K562 (cell line): Measurements from ENCODE around the gene SCAMP1. TPM values are rescaled to one million over a fixed set of nuclear protein-coding genes. Genes with fewer than 3 reads are reported as not detected.

Source experiments
- BRCA1 ChIP-seq, 2 experiments: fragments of 450-650 bp in 1 of 2; sonication (generic) in 1 of 2; formaldehyde crosslinking in 1 of 2; IDR thresholded peaks; 2 replicates each; pipeline versions ENCODE4 v1.5.0 to v1.6.1; 2017 to 2020; ENCODE audit warnings: mild to moderate bottlenecking in 1 of 2, missing genetic modification reagents in 1 of 2
- BRD9 ChIP-seq: fragments of 450-650 bp; IDR thresholded peaks from 2 replicates; pipeline ENCODE4 v1.6.1; 2018; ENCODE audit warnings: low read depth; ENCODE audit not compliant: partially characterized antibody
- ETV1 ChIP-seq: fragments of 450-650 bp; conservative IDR thresholded peaks from 2 replicates; pipeline ENCODE4 v1.6.1; 2016; ENCODE audit warnings: missing genetic modification characterization, control low read depth, low read depth, missing compliant biosample characterization
- FOXJ3 ChIP-seq: sonication (generic); formaldehyde crosslinking; IDR thresholded peaks from 2 replicates; pipeline ENCODE4 v1.4.0; 2020; ENCODE audit warnings: mild to moderate bottlenecking, missing genetic modification reagents
- FOXK1 ChIP-seq: sonication (generic); formaldehyde crosslinking; IDR thresholded peaks from 2 replicates; pipeline ENCODE4 v1.8.0; 2022; ENCODE audit warnings: missing genetic modification reagents, mild to moderate bottlenecking, borderline replicate concordance
- GTF2F1 ChIP-seq: IDR thresholded peaks from 2 replicates; pipeline ENCODE4 v1.6.1; 2011; ENCODE audit warnings: low read depth, low read length, improper control_type of control experiment
- IRF2 ChIP-seq: sonication (generic); formaldehyde crosslinking; IDR thresholded peaks from 2 replicates; pipeline ENCODE4 v1.8.1; 2022; ENCODE audit warnings: mild to moderate bottlenecking, missing genetic modification reagents
- KLF13 ChIP-seq: fragments of 450-650 bp; IDR thresholded peaks from 2 replicates; pipeline ENCODE4 v1.6.1; 2016; ENCODE audit warnings: missing genetic modification characterization, low read depth, mild to moderate bottlenecking, missing compliant biosample characterization, moderate library complexity, borderline replicate concordance
- L3MBTL2 ChIP-seq: fragments of 450-650 bp; IDR thresholded peaks from 2 replicates; pipeline ENCODE4 v1.6.1; 2016; ENCODE audit warnings: mild to moderate bottlenecking, moderate library complexity
- NRF1 ChIP-seq, 2 experiments: fragments of 450-650 bp; IDR thresholded peaks in 1 of 2; conservative IDR thresholded peaks in 1 of 2; 2 replicates each; pipeline ENCODE4 v1.6.1; 2014; ENCODE audit warnings: mild to moderate bottlenecking in 2 of 2
- POLR3A ChIP-seq: IDR thresholded peaks from 2 replicates; pipeline ENCODE4 v1.6.1; 2011; ENCODE audit warnings: borderline replicate concordance, mild to moderate bottlenecking, moderate library complexity; ENCODE audit not compliant: insufficient read length, insufficient read depth; ENCODE audit errors: extremely low read depth
- RAD21 ChIP-seq, 2 experiments: fragments of 250-450 bp in 1 of 2; fragments of 450-650 bp in 1 of 2; sonication (Bioruptor Pico) in 1 of 2; formaldehyde crosslinking in 1 of 2; IDR thresholded peaks in 1 of 2; conservative IDR thresholded peaks in 1 of 2; 2 replicates each; pipeline versions ENCODE4 v1.4.0 to v1.8.0; 2020 to 2022; ENCODE audit warnings: mild to moderate bottlenecking in 2 of 2, moderate library complexity in 1 of 2
- RBM39 ChIP-seq: fragments of 200-400 bp; formaldehyde crosslinking; optimal IDR thresholded peaks from 2 replicates; pipeline ENCODE3; 2018; ENCODE audit warnings: low read depth, low read length
- SP2 ChIP-seq: IDR thresholded peaks from 2 replicates; pipeline ENCODE4 v1.6.1; 2011; ENCODE audit warnings: mild to moderate bottlenecking, low read depth, low read length, moderate library complexity; ENCODE audit not compliant: poor library complexity, severe bottlenecking; ENCODE audit errors: extremely low read depth
- XRCC3 ChIP-seq: fragments of 450-650 bp; IDR thresholded peaks from 2 replicates; pipeline ENCODE4 v1.6.1; 2017; ENCODE audit warnings: mild to moderate bottlenecking, moderate library complexity
- ZBTB8A ChIP-seq: fragments of 450-650 bp; IDR thresholded peaks from 2 replicates; pipeline ENCODE4 v1.6.1; 2018; ENCODE audit warnings: mild to moderate bottlenecking, moderate library complexity; ENCODE audit not compliant: partially characterized antibody
- ZNF444 ChIP-seq: fragments of 250-450 bp; sonication (Bioruptor Pico); IDR thresholded peaks from 2 replicates; pipeline ENCODE4 v1.4.0; 2020; ENCODE audit warnings: mild to moderate bottlenecking, moderate library complexity
- ZNF778 ChIP-seq: fragments of 450-650 bp; formaldehyde crosslinking; IDR thresholded peaks from 2 replicates; pipeline ENCODE4 v1.4.0; 2020; ENCODE audit warnings: mild to moderate bottlenecking, moderate library complexity
- polyA plus RNA-seq, 8 experiments: library from polyadenylated mRNA; depleted of rRNA in 4 of 8; stranded (reverse) in 5 of 8; unstranded in 3 of 8; fragments of >200 nt; fragmentation: Nextera tagmentation in 2 of 8; fragmentation: Illumina TruSeq in 1 of 8; extraction: Ambion mirVana in 2 of 8; extraction: Trizol in 1 of 8; gene quantifications; 2 replicates each; pipeline versions ENCODE4 v1.2.1 to v1.2.3, GENCODE V29; 2011 to 2014; ENCODE audit warnings: inconsistent platforms in 1 of 8, missing spikeins in 1 of 8
- total RNA-seq, 7 experiments: library from RNA; depleted of rRNA in 6 of 7; stranded (reverse); fragments of >200 nt in 6 of 7; fragmentation: Illumina TruSeq in 2 of 7; extraction: Trizol in 2 of 7; gene quantifications; 2 replicates each; pipeline versions ENCODE4 v1.2.1 to v1.2.3, GENCODE V29; 2011 to 2021; ENCODE audit warnings: low replicate concordance in 1 of 7
- TF ChIP-seq, protein P1 (sequence below): fragments of 450-650 bp; IDR thresholded peaks from 2 replicates; pipeline ENCODE4 v1.6.1; 2018; ENCODE audit warnings: mild to moderate bottlenecking, low read depth; ENCODE audit not compliant: partially characterized antibody
- TF ChIP-seq, protein P2 (sequence below): IDR thresholded peaks from 2 replicates; pipeline ENCODE4 v1.6.1; 2014; ENCODE audit warnings: antibody characterized with exemption
- TF ChIP-seq, protein P3 (sequence below): fragments of 450-650 bp; formaldehyde crosslinking; IDR thresholded peaks from 2 replicates; pipeline ENCODE4 v1.4.0; 2020; ENCODE audit warnings: mild to moderate bottlenecking, moderate library complexity

The SCAMP1 gene
- total and polyA plus RNA-seq, 9 of the 15 experiments (the other 6 are each of a cell fraction or from before 2014, with no cell fraction given) = 5.4 to 23.9 (median 13.8) TPM

DNA sequence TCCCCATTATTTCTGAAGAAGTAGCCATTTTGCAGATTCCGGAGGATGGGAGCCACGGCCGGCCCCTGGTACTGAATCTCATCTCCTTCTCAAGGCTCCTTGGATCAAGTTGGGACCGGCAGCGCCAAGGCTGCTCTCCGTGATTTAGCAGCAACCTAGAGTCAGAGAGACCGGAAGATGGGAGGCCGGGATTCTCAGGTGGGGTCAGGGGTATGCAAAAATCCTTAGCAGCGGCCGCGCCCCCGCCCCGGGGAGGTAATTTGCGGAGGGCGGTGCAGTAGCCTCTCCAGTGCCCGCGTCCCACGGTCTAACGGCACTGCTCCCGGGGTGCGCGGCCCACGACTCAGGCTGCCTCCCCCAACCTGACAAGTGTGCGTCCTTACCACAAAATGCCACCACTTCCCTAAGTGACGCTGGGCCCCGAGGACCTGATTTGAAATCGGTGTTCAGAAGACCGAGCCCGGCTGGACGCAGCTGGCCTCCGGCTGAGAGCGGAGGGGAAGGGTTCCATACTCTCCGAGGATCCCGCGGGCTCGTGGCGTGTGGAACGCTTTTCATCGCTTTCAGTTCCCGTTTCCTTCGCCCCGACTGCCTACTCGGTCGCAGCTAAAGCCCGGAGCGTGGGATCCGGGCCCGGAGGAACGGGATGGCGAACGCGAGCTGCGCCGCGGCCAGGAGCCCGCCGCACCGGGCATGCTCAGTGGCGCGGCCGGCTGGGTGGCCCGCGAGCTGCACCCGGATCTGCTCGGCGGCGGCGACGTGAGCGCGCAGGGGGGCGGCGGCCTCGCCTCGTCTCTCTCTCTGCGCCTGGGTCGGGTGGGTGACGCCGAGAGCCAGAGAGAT, at the start of gene SCAMP1 (continued):
- TF ChIP-seq KLF13 (tag) (peak; percentile 80; the same call in 1 of the 2 replicates), SP2 (no peak), XRCC3 (no peak), RBM39 (peak; percentile 32), ZNF778 (CRISPR knock-in tag) (no peak), ZBTB8A (no peak), ETV1 (tag) (peak; percentile 68), GTF2F1 (no peak), POLR3A (no peak), NRF1 (conservative IDR thresholded peaks at IDR 0.05 in 1 of 2, IDR thresholded peaks at IDR 0.05 in 1 of 2) (peak; percentile 91 to 93), BRCA1 (IDR thresholded peaks at IDR 0.05) (no peak), BRCA1 (CRISPR knock-in tag; IDR thresholded peaks at IDR 0.05) (no peak), ZNF444 (no peak), L3MBTL2 (peak; percentile 16; the same call in 1 of the 2 replicates), FOXK1 (CRISPR knock-in tag) (peak; percentile 66; the same call in 1 of the 2 replicates), IRF2 (CRISPR knock-in tag) (no peak), BRD9 (peak; percentile 67), RAD21 (CRISPR knock-in tag; conservative IDR thresholded peaks at IDR 0.05 in 1 of 2, IDR thresholded peaks at IDR 0.05 in 1 of 2) (no peak), FOXJ3 (CRISPR knock-in tag) (no peak)
- TF ChIP-seq, protein P1, sequence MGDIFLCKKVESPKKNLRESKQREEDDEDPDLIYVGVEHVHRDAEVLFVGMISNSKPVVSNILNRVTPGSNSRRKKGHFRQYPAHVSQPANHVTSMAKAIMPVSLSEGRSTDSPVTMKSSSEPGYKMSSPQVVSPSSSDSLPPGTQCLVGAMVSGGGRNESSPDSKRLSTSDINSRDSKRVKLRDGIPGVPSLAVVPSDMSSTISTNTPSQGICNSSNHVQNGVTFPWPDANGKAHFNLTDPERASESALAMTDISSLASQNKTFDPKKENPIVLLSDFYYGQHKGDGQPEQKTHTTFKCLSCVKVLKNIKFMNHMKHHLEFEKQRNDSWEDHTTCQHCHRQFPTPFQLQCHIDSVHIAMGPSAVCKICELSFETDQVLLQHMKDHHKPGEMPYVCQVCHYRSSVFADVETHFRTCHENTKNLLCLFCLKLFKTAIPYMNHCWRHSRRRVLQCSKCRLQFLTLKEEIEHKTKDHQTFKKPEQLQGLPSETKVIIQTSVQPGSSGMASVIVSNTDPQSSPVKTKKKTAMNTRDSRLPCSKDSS = no peak
- TF ChIP-seq, protein P2, sequence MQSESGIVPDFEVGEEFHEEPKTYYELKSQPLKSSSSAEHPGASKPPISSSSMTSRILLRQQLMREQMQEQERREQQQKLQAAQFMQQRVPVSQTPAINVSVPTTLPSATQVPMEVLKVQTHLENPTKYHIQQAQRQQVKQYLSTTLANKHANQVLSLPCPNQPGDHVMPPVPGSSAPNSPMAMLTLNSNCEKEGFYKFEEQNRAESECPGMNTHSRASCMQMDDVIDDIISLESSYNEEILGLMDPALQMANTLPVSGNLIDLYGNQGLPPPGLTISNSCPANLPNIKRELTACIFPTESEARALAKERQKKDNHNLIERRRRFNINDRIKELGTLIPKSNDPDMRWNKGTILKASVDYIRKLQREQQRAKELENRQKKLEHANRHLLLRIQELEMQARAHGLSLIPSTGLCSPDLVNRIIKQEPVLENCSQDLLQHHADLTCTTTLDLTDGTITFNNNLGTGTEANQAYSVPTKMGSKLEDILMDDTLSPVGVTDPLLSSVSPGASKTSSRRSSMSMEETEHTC = 0 out of 2 replicates have a peak, but pooled peaks have one; percentile 15
- TF ChIP-seq, protein P3, sequence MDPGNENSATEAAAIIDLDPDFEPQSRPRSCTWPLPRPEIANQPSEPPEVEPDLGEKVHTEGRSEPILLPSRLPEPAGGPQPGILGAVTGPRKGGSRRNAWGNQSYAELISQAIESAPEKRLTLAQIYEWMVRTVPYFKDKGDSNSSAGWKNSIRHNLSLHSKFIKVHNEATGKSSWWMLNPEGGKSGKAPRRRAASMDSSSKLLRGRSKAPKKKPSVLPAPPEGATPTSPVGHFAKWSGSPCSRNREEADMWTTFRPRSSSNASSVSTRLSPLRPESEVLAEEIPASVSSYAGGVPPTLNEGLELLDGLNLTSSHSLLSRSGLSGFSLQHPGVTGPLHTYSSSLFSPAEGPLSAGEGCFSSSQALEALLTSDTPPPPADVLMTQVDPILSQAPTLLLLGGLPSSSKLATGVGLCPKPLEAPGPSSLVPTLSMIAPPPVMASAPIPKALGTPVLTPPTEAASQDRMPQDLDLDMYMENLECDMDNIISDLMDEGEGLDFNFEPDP = no peak
